OCI-LY3 (cell line): ENCODE results near the gene CTPS1.

Source experiments
- H2AFZ ChIP-seq: fragments of 200-600, 300-600 bp; shearing (Covaris generic); 2 replicates; pipeline ENCODE4 v1.6.0; 2014; ENCODE audit warnings: antibody characterized with exemption, low read depth, low read length
- H3K27ac ChIP-seq: fragments of 200-600, 300-600 bp; sonication (generic); 2 replicates; pipeline ENCODE4 v1.5.1; 2014; ENCODE audit warnings: mild to moderate bottlenecking, low read length, moderate library complexity, mixed read lengths
- H3K27me3 ChIP-seq: fragments of 200-600, 300-600 bp; sonication (generic); 2 replicates; pipeline ENCODE4 v1.6.1; 2014; ENCODE audit warnings: low read depth, low read length, mixed read lengths
- H3K36me3 ChIP-seq: fragments of 200-600, 300-600 bp; sonication (generic); replicated peaks from 2 replicates; pipeline ENCODE3; 2014; ENCODE audit warnings: low read depth, low read length, mixed read lengths
- H3K4me1 ChIP-seq: fragments of 300-600, 200-600 bp; sonication (generic); 2 replicates; pipeline ENCODE4 v1.6.1; 2014; ENCODE audit warnings: low read length, mixed read lengths
- H3K4me2 ChIP-seq: fragments of 200-600, 300-600 bp; sonication (generic); 2 replicates; pipeline ENCODE4 v1.6.1; 2014; ENCODE audit warnings: low read length, mixed read lengths
- H3K4me3 ChIP-seq: fragments of 300-600, 200-600 bp; sonication (generic); 2 replicates; pipeline ENCODE4 v1.5.1; 2014; ENCODE audit warnings: antibody characterized with exemption, mild to moderate bottlenecking, low read length, moderate library complexity
- H3K79me2 ChIP-seq: fragments of 300-600, 200-600 bp; shearing (Covaris generic); 2 replicates; pipeline ENCODE4 v1.6.1; 2014; ENCODE audit warnings: mild to moderate bottlenecking, low read length, mixed read lengths
- H3K9ac ChIP-seq: fragments of 300-600, 200-600 bp; shearing (Covaris generic); 2 replicates; pipeline ENCODE4 v1.6.0; 2014; ENCODE audit warnings: mild to moderate bottlenecking, low read length, moderate library complexity
- H3K9me3 ChIP-seq: fragments of 200-600, 300-600 bp; shearing (Covaris generic); 2 replicates; pipeline ENCODE4 v1.6.1; 2014; ENCODE audit warnings: low read length, mixed read lengths; ENCODE audit not compliant: insufficient read depth
- H4K20me1 ChIP-seq: fragments of 200-600, 300-600 bp; sonication (generic); 2 replicates; pipeline ENCODE4 v1.6.1; 2016; ENCODE audit warnings: low read length, mixed read lengths; ENCODE audit not compliant: insufficient read depth
- EZH2phosphoT487 ChIP-seq: fragments of 200-600 bp; shearing (Covaris generic); IDR thresholded peaks from 2 replicates; pipeline ENCODE4 v1.6.1; 2018; ENCODE audit warnings: antibody characterized with exemption, mixed run types, low read depth
- TF ChIP-seq, protein P1 (sequence below): fragments of 200-600, 300-600 bp; sonication (generic); IDR thresholded peaks from 2 replicates; pipeline ENCODE4 v1.5.1; 2014; ENCODE audit warnings: antibody characterized with exemption, low read length, low read depth

CTPS1 gene

DNA sequence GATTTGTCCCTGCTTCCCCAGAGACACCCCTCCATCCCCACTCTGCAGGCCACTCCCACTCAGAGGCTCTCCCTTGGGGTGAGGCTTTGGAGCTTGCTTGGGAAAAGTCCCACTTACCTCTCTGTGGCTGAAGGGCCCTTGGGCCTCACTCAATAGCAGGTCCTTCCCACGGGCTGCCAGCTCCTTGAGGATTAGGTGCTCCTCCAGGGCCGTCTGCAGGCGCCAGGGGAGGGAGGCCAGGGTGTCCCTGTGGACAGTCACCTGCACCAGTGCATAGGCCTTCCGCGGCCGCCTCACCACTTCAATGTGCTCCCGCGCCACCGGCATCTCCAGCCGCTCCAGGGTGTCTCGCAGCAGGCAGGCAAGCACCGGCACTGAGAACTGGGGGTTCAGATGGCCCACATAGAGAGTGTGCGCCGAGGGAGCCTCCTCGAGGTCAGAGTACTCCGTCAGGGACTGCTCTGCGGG, 40.6 kb downstream of the CTPS1 start:
- H3K9me3 ChIP-seq = no peaks in the 10 kb centered on the region
- no peak overlapping the region for H3K4me2 ChIP-seq
- no peak overlapping the region for H3K27ac ChIP-seq
- no peaks in the 10 kb centered on the region for H3K27me3 ChIP-seq
- H3K79me2 ChIP-seq = no peaks in the 10 kb centered on the region
- TF ChIP-seq, protein P1, sequence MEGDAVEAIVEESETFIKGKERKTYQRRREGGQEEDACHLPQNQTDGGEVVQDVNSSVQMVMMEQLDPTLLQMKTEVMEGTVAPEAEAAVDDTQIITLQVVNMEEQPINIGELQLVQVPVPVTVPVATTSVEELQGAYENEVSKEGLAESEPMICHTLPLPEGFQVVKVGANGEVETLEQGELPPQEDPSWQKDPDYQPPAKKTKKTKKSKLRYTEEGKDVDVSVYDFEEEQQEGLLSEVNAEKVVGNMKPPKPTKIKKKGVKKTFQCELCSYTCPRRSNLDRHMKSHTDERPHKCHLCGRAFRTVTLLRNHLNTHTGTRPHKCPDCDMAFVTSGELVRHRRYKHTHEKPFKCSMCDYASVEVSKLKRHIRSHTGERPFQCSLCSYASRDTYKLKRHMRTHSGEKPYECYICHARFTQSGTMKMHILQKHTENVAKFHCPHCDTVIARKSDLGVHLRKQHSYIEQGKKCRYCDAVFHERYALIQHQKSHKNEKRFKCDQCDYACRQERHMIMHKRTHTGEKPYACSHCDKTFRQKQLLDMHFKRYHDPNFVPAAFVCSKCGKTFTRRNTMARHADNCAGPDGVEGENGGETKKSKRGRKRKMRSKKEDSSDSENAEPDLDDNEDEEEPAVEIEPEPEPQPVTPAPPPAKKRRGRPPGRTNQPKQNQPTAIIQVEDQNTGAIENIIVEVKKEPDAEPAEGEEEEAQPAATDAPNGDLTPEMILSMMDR = no peak
- no peak for TF ChIP-seq EZH2phosphoT487
- H3K4me1 ChIP-seq = no peaks in the 10 kb centered on the region
- H4K20me1 ChIP-seq = no peaks in the 10 kb centered on the region
- H3K36me3 ChIP-seq = peaks cover 3% of the 10 kb centered on the region
- H2AFZ ChIP-seq = no peak overlapping the region
- no peak overlapping the region for H3K9ac ChIP-seq
- H3K4me3 ChIP-seq = no peak overlapping the region

DNA sequence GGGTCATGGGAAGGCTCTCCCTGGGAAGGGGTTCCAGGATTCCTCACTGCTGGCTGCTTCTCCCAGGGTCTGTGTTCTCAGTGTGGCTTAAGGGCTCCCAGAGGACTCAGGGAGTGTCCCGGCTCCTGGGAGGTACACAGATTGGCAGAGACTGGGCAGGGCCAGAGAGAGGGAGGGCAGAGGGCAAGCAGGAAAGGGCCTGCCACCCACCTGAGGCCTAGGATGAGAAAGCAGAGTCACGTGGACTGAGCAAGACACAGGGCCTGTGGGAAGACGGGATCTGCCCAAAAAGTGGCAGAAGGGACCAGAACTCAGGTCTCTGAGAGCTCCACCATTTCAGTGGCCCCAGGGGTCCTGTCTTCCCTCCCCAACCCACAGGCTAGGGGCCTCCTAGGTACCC, 41.2 kb downstream of the CTPS1 start:
- Histone ChIP-seq H3K9ac (no peak overlapping the region), H3K36me3 (peaks cover 3% of the 10 kb centered on the region), H3K4me1 (no peaks in the 10 kb centered on the region), H3K79me2 (no peaks in the 10 kb centered on the region), H2AFZ (no peak overlapping the region), H3K27me3 (no peaks in the 10 kb centered on the region), H3K27ac (no peak overlapping the region), H3K9me3 (no peaks in the 10 kb centered on the region), H3K4me3 (no peak overlapping the region), H4K20me1 (no peaks in the 10 kb centered on the region), H3K4me2 (no peak overlapping the region)
- TF ChIP-seq, protein P1 = no peak
- TF ChIP-seq EZH2phosphoT487 = no peak

DNA sequence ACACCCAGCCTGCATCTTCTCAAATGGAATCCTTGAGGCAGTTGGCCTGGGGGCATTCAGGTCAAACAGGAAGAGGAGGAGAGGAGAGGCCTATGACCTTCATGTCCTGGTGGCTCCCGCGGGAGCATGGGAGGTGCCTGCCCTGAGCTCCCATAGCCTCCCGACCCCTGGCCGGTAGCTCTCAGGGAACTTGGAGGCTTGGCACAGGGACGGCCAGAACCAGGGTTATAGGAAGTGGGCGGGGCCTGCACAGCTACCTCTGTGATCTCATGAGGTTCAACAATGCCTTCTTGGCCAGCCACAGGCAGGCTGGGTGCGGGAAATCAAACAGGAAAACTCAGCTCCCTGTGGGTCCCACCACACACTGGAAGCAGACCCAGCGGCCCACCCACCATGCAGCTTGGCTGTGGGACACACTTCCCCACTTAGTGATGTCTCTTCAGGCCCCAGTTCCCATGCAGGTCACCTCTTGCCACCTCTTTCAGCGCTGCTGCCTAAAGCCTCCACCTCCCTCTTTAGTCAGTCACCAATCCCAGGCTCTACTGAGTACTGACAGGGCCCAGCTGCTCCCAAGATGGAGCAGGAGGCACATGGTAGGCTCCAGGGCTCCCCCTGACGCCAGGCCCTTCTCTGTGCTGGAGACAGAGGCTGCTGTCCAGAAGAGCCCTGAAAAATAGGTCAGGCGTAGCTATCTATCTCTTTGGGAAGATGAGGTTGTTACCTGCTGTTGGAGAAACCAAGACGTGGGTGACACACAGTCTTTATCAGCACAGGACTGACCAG, 42.2 kb downstream of the CTPS1 start, which contains the start of gene SLFNL1:
Gene SLFNL1 (minus strand): TSS at position 200 of the 783 bp plus-strand sequence. CDS start 1,065 bp downstream, outside the sequence.
- Histone ChIP-seq H3K9me3 (no peaks in the 10 kb centered on the region), H3K4me1 (no peaks in the 10 kb centered on the region), H3K36me3 (peaks cover 3% of the 10 kb centered on the region), H3K27me3 (no peaks in the 10 kb centered on the region), H3K4me3 (no peak within 1 kb of the TSS), H3K4me2 (no peak within 1 kb of the TSS), H2AFZ (no peak within 1 kb of the TSS), H4K20me1 (no peaks in the 10 kb centered on the region), H3K9ac (no peak within 1 kb of the TSS), H3K79me2 (no peaks in the 10 kb centered on the region), H3K27ac (no peak within 1 kb of the TSS)
- TF ChIP-seq EZH2phosphoT487 = no peak
- TF ChIP-seq, protein P1 = no peak

DNA sequence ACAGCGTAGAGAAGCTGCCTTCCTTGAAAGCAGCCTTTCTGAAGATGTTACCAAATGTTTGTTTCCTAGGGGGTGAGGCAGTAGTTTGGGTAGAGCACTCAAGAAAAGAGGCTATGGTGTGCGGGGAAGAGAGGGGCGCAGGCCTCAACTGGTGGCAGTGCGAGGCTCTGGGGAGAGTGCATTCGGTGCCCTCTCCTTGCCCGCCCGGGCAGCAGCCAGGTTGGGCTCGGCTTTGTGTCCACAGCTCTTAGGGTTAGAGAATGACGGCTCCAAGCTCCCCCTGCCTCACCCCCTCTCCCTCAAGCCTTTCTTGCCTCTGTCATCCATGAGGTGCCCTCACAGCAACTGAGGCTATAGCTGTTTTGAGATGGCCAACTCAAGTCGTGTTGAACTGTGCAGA, 42.9 kb downstream of the CTPS1 start:
- H3K4me3 ChIP-seq = no peak overlapping the region
- TF ChIP-seq, protein P1 = no peak
- no peak for TF ChIP-seq EZH2phosphoT487
- no peaks in the 10 kb centered on the region for H4K20me1 ChIP-seq
- no peaks in the 10 kb centered on the region for H3K79me2 ChIP-seq
- H3K36me3 ChIP-seq = peaks cover 3% of the 10 kb centered on the region
- no peak overlapping the region for H3K9ac ChIP-seq
- no peaks in the 10 kb centered on the region for H3K27me3 ChIP-seq
- no peaks in the 10 kb centered on the region for H3K4me1 ChIP-seq
- H2AFZ ChIP-seq = no peak overlapping the region
- H3K9me3 ChIP-seq = no peaks in the 10 kb centered on the region
- no peak overlapping the region for H3K4me2 ChIP-seq
- no peak overlapping the region for H3K27ac ChIP-seq
